Fibroblast of lung (primary cell): Measurements from ENCODE around the gene NCAM2. TPM values are rescaled to one million over a fixed set of nuclear protein-coding genes. Genes with fewer than 3 reads are reported as not detected.
"Not testable (repeated sequence)": the region's sequence is repeated elsewhere in the genome, so short reads cannot be mapped to it uniquely, and the experiment has no call there.

Experiments used
- DNase-seq, 2 donors: peaks; one replicate each; pipeline versions ENCODE4 v3.0.0 to v3.0.0-alpha.2; 2010; ENCODE audit warnings: low read depth in 2 of 2
- H2AFZ ChIP-seq: 2 replicates; pipeline ENCODE4 v1.5.1; 2012; ENCODE audit warnings: low read length, control low read depth, inconsistent platforms
- H3K27ac ChIP-seq: 2 replicates; pipeline ENCODE4 v1.5.1; 2011; ENCODE audit warnings: low read length, control low read depth; ENCODE audit not compliant: insufficient read depth
- H3K27me3 ChIP-seq: 2 replicates; pipeline ENCODE4 v1.5.1; 2011; ENCODE audit warnings: mild to moderate bottlenecking, low read length; ENCODE audit not compliant: control insufficient read depth, insufficient read depth
- H3K36me3 ChIP-seq: 2 replicates; pipeline ENCODE4 v1.5.1; 2011; ENCODE audit warnings: low read length; ENCODE audit not compliant: control insufficient read depth, insufficient read depth
- H3K4me1 ChIP-seq: 2 replicates; pipeline ENCODE4 v1.5.1; 2011; ENCODE audit warnings: low read length; ENCODE audit not compliant: control insufficient read depth, insufficient read depth; ENCODE audit errors: extremely low read depth
- H3K4me2 ChIP-seq: 2 replicates; pipeline ENCODE4 v1.5.1; 2011; ENCODE audit warnings: low read length, control low read depth; ENCODE audit not compliant: insufficient read depth; ENCODE audit errors: extremely low read depth
- H3K4me3 ChIP-seq, 4 experiments: fragments of 200-600 bp in 1 of 4; sonication (generic) in 1 of 4; replicated peaks in 1 of 4; 2 replicates each; pipeline ENCODE4 v1.5.1; 2011 to 2016; ENCODE audit warnings: low read length in 4 of 4, low read depth in 3 of 4, mild to moderate bottlenecking in 3 of 4, control low read depth in 2 of 4, inconsistent platforms in 1 of 4, mixed read lengths in 1 of 4; ENCODE audit not compliant: insufficient read depth in 1 of 4; ENCODE audit errors: control extremely low read depth in 1 of 4
- H3K79me2 ChIP-seq: 2 replicates; pipeline ENCODE4 v1.5.1; 2012; ENCODE audit warnings: mild to moderate bottlenecking, low read length, inconsistent platforms; ENCODE audit not compliant: control insufficient read depth, insufficient read depth
- H3K9ac ChIP-seq: 2 replicates; pipeline ENCODE4 v1.5.1; 2011; ENCODE audit warnings: mild to moderate bottlenecking, low read length, control low read depth; ENCODE audit not compliant: insufficient read depth
- H3K9me3 ChIP-seq: 2 replicates; pipeline ENCODE4 v1.5.1; 2012; ENCODE audit warnings: low read depth, low read length; ENCODE audit not compliant: control insufficient read depth, insufficient read depth
- H4K20me1 ChIP-seq: 2 replicates; pipeline ENCODE4 v1.5.1; 2011; ENCODE audit warnings: low read length; ENCODE audit not compliant: control insufficient read depth, insufficient read depth; ENCODE audit errors: extremely low read depth
- EZH2 ChIP-seq: IDR thresholded peaks from 2 replicates; pipeline ENCODE4 v1.5.1; 2012; ENCODE audit warnings: low read length, control low read depth, mild to moderate bottlenecking; ENCODE audit errors: missing control alignments
- polyA plus RNA-seq, 2 donors: library from polyadenylated mRNA; depleted of rRNA in 1 of 2; stranded (reverse) in 1 of 2; unstranded in 1 of 2; fragments of >200 nt; gene quantifications; 2 replicates each; pipeline ENCODE4 v1.2.1, GENCODE V29; 2011 to 2012; ENCODE audit warnings: missing spikeins in 1 of 2
- total RNA-seq: library from RNA; depleted of rRNA; stranded (reverse); fragments of >200 nt; gene quantifications from 2 replicates; pipeline ENCODE4 v1.2.1, GENCODE V29; 2014
- TF ChIP-seq, protein P1 (sequence below), 2 donors: IDR thresholded peaks in 1 of 2; conservative IDR thresholded peaks in 1 of 2; 1 replicate in 1 of 2; 2 replicates in 1 of 2; pipeline ENCODE4 v1.5.1; 2011 to 2012; ENCODE audit warnings: low read length in 2 of 2, control low read depth in 1 of 2, inconsistent platforms in 1 of 2, low read depth in 1 of 2, mild to moderate bottlenecking in 1 of 2

The NCAM2 gene
- total and polyA plus RNA-seq, 2 donors (not counting 1 experiment from before 2014, with no cell fraction given), result 5.6 to 11.1 TPM

DNA sequence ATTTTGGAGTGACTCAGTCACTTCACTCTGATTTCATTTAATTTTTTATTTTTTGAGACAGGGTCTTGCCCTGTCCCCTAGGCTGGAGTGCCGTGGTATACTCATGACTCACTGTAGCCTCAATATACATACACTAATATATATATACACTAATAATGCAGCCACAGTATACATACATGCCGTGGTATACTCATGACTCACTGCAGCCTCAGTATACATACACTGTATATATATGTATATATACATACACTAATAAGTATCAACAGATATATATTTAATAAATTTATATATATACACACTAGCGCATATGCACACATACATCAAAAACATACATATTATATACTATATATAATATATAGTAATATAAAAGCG is 149.2 kb downstream of the NCAM2 start:
- Histone ChIP-seq H3K9ac (no peak overlapping the region), H3K27ac (no peak overlapping the region), H3K9me3 (no peaks in the 10 kb centered on the region), H3K36me3 (no peaks in the 10 kb centered on the region), H3K4me1 (no peaks in the 10 kb centered on the region), H3K4me2 (no peak overlapping the region), H4K20me1 (no peaks in the 10 kb centered on the region), H3K79me2 (no peaks in the 10 kb centered on the region), H3K4me3 (no peak overlapping the region), H2AFZ (no peak overlapping the region), H3K27me3 (no peaks in the 10 kb centered on the region)
- DNase-seq, result no peak
- TF ChIP-seq, protein P1, sequence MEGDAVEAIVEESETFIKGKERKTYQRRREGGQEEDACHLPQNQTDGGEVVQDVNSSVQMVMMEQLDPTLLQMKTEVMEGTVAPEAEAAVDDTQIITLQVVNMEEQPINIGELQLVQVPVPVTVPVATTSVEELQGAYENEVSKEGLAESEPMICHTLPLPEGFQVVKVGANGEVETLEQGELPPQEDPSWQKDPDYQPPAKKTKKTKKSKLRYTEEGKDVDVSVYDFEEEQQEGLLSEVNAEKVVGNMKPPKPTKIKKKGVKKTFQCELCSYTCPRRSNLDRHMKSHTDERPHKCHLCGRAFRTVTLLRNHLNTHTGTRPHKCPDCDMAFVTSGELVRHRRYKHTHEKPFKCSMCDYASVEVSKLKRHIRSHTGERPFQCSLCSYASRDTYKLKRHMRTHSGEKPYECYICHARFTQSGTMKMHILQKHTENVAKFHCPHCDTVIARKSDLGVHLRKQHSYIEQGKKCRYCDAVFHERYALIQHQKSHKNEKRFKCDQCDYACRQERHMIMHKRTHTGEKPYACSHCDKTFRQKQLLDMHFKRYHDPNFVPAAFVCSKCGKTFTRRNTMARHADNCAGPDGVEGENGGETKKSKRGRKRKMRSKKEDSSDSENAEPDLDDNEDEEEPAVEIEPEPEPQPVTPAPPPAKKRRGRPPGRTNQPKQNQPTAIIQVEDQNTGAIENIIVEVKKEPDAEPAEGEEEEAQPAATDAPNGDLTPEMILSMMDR (conservative IDR thresholded peaks at IDR 0.05 in 1 of 2, IDR thresholded peaks at IDR 0.05 in 1 of 2; ENCODE audit: low read depth in 1 of 2, low read length in 2 of 2), result no peak
- TF ChIP-seq EZH2, result no peak

DNA sequence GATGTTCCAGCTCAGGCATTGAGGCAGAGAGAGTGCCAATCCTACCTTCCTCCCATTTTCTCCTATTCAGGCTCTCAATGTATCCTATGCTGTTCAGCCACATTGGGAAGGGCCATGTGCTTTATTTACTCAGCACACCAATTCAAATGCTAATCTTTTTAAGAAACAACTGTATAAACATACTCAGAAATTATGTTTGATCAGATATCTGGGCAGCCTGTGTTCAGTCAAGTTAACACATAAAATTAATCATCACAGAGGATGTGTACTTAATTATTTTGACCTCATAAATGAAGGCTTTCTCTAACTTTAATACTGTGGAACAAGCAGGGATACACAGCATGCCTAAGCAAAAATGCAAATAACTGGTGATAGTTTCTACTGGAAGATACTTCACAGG is 149.8 kb downstream of the NCAM2 start:
- no peak overlapping the region for H3K9ac ChIP-seq
- H4K20me1 ChIP-seq, result no peaks in the 10 kb centered on the region
- no peak overlapping the region for H3K4me3 ChIP-seq
- H2AFZ ChIP-seq, result no peak overlapping the region
- no peaks in the 10 kb centered on the region for H3K79me2 ChIP-seq
- no peaks in the 10 kb centered on the region for H3K4me1 ChIP-seq
- no peak overlapping the region for H3K4me2 ChIP-seq
- no peaks in the 10 kb centered on the region for H3K27me3 ChIP-seq
- no peaks in the 10 kb centered on the region for H3K36me3 ChIP-seq
- TF ChIP-seq, protein P1 (conservative IDR thresholded peaks at IDR 0.05 in 1 of 2, IDR thresholded peaks at IDR 0.05 in 1 of 2; ENCODE audit: low read depth in 1 of 2, low read length in 2 of 2), result no peak
- TF ChIP-seq EZH2, result no peak
- H3K27ac ChIP-seq, result no peak overlapping the region
- no peaks in the 10 kb centered on the region for H3K9me3 ChIP-seq
- DNase-seq, result no peak

DNA sequence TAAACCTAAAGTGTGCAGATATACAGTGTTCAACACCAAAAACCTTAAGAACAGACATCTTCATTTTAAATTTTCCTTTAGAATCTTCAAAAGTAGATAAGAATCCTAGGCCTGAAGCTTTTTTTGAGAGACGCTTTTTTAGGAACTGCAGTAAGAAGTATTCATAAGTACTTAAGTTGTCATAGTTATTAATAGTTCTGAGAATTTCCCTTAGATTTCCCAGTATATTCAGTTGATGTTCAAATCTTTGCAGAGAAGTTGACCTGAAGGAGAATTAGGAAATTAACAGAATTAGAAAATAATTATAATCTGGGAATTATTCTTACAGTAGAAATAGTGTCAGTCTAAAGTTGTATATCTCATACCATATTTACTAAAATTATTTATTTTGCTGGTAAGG is 150.3 kb downstream of the NCAM2 start:
- Histone ChIP-seq H4K20me1 (no peaks in the 10 kb centered on the region), H3K4me1 (no peaks in the 10 kb centered on the region), H3K9ac (no peak overlapping the region), H3K4me2 (no peak overlapping the region), H3K79me2 (no peaks in the 10 kb centered on the region), H3K4me3 (no peak overlapping the region), H2AFZ (no peak overlapping the region), H3K9me3 (no peaks in the 10 kb centered on the region), H3K36me3 (no peaks in the 10 kb centered on the region), H3K27me3 (no peaks in the 10 kb centered on the region), H3K27ac (no peak overlapping the region)
- no peak for DNase-seq
- no peak for TF ChIP-seq EZH2
- TF ChIP-seq, protein P1 (conservative IDR thresholded peaks at IDR 0.05 in 1 of 2, IDR thresholded peaks at IDR 0.05 in 1 of 2; ENCODE audit: low read depth in 1 of 2, low read length in 2 of 2), result no peak

DNA sequence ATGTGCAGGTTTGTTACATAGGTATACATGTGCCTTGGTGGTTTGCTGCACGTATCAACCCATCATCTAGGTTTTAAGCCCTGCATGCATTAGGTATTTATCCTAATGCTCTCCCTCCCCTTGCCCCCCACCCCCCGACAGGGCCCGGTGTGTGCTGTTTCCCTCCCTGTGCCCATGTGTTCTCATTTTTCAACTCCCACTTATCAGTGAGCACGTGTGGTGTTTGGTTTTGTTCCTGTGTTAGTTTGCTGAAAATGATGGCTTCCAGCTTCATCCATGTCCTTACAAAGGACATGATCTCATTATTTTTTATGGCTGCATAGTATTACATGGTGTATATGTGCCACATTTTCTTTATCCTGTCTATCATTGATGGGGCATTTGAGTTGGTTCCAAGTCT is 151.2 kb downstream of the NCAM2 start:
- not testable (repeated sequence) for DNase-seq, H3K4me3 ChIP-seq, H3K27me3 ChIP-seq, H3K4me2 ChIP-seq, H3K27ac ChIP-seq, H3K4me1 ChIP-seq, H4K20me1 ChIP-seq, H3K36me3 ChIP-seq, H2AFZ ChIP-seq, H3K9ac ChIP-seq, H3K9me3 ChIP-seq, H3K79me2 ChIP-seq
